Left kidney (tissue), 2 donors: ENCODE measurements around the gene ZFYVE1. TPM values are rescaled to one million over a fixed set of nuclear protein-coding genes. Genes with fewer than 3 reads are reported as not detected.
"Not testable (repeated sequence)": the region's sequence is repeated elsewhere in the genome, so short reads cannot be mapped to it uniquely, and the experiment has no call there.

Experiments
- DNase-seq: peaks from one replicate; pipeline ENCODE4 v3.0.0-alpha.2; 2013
- polyA plus RNA-seq: library from polyadenylated mRNA; unstranded; fragments of 120-200 nt; gene quantifications from one replicate; pipeline ENCODE4 v1.2.1, GENCODE V29; 2013; ENCODE audit not compliant: insufficient read length

ZFYVE1 gene
- polyA plus RNA-seq, 1 donor = 20.0 TPM

GRCh38 chr14:73008501-73008900, 18.4 kb downstream of the ZFYVE1 start:
- no peak for DNase-seq

GRCh38 chr14:73007835-73008234, 19.1 kb downstream of the ZFYVE1 start:
- no peak for DNase-seq

GRCh38 chr14:73004641-73005040, 22.3 kb downstream of the ZFYVE1 start:
- DNase-seq = not testable (repeated sequence)

DNA sequence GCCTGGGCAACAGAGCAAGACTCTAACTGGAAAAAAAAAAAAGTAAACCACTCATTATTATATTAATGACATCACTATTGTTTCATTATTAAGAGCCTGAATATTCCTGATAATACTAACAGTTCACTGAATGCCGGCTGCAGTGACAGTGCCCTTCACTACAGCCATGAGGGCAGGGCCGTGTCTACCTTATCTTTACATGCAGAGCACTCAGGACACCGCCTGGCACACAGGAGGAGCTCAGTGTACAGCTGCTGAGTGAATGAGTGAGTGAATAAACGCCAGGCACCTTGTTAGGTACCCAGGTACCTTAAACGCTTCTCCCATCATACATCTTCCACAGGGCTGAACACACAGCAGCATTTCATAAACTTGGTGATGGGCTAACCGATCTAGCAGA, 23.2 kb downstream of the ZFYVE1 start:
- DNase-seq = no peak

- DNase-seq = no peak
Observed at GRCh38 chr14:73000073-73000472, 26.8 kb downstream of the ZFYVE1 start.

DNA sequence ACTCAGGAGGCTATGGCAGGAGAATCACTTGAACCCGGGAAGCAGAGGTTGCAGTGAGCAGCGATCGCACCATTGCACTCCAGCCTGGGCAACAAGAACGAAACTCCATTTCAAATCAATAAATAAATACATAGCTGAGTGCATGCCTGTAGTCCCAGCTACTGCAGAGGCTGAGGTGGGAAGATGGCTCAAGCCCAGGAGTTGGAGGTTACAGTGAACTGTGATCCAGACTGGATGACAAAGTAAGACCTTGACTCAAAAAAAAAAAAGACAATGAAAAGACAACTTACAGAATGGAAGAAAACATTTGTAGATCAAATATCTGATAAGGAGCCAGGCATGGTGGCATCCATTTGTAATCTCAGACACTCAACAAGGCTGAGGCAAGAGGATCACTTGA, 27.6 kb downstream of the ZFYVE1 start:
- no peak for DNase-seq

DNA sequence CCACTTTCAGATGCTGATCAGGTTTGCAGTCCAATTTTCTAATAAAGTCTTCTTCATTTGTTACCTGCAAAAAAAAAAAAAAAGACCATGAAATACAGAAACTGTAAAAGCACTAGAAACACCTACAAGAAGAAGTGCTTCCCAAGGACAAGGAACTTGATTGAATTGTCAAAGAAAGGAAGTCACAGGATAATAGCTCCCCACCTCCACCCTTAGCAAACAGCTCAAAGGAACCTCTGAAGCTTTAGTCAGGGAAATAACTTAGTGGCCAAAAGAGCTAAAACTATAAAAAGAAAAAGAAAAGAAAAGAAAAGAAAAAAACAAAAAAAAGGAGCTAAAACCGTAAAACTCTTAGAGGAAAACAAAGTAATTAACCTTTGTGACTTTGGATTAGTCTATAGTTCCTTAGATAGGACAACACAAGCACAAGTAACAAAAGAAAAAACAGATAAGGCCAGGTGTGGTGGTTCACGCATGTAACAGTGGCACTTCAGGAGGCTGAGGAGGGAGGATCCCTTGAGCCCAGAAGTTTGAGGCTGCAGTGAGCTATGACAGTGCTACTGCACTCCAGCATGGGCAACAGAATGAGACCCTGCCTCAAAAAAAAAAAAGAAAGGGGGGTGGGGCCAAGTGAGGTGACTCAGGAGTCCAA, 28.5 kb downstream of the ZFYVE1 start:
- DNase-seq = no peak

DNA sequence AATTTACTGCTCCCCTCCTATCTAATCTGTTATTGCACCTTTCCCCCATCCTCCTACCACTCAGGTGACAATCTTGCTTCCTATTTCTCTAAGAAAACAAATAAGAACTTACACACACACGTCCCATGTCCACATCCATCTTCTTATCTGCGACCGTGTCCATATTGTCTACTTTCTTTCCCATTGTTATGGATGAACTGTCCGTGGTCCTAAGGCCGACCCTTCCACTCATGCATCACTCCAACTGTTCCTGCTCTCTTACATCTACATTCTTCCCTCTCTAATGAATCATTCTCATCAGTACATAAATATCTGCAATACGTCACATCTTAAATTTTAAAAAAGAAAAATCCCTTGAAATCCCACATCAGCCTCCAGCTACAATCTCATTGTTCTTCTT, 30.0 kb downstream of the ZFYVE1 start:
- DNase-seq = no peak

DNA sequence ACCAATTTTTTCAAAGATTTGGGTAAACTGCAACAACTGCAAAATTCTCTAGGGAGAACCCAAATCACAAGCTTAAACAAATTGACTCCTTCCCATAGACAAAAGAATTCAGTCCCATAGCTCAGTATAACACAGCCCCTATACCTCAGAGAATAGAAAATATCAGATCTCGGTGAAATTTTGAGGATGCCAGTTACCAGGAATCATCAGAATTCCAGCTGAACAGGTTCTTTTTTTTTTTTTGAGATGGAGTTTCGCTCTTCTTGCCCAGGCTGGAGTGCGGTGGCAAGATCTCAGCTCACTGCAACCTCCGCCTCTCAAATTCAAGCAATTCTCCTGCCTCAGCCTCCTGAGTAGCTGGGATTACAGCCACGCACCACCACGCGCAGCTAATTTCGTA, 36.7 kb downstream of the ZFYVE1 start:
- DNase-seq = no peak

GRCh38 chr14:72986857-72987256, 40.0 kb downstream of the ZFYVE1 start:
- no peak for DNase-seq

DNA sequence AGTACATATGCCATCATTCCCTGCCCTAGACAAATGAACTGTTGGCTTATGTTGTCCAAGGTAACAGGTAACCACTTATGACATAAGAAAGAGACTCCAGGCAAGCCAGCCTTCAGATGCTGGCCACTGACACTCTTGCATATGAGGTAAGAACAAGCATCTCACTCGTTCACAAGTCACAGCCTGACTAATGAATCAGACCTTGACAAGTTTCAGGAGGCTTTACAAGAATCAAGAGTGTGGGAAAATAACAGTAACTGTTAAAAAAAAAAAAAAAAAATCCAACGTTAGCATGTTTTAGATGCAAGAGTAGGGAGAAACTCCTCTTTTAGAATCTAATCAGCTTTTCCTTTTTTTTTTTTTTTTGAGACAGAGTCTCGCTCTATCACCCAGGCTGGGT, 40.7 kb downstream of the ZFYVE1 start:
- no peak for DNase-seq

DNA sequence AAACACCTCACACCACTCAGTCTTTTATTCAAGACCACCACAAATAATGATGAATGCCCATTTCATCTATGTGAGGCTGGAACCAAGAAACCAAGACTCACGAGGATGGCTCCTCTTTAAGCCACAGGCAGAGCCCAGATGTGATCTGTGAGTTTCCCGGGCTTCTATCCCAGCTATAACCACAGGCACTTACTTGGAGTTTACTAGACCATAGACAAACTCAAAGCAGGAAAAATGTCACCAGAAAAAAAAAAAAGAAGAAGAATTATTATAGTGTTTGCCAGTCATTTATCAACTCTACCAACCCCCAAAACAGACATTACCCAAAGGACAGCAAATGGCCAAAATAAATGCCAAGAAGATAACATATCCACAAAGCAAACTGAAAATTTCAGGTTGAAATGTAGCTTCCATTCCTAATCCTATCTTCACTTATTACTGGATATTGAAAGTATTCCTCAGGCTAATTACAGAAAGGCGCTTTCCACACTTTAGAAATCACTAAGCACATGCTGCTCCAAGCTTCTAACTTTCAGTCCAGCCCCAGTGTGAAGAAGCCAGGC, 44.7 kb downstream of the ZFYVE1 start:
- no peak for DNase-seq

- DNase-seq = no peak
Observed at GRCh38 chr14:72980863-72981262, 46.0 kb downstream of the ZFYVE1 start.

DNA sequence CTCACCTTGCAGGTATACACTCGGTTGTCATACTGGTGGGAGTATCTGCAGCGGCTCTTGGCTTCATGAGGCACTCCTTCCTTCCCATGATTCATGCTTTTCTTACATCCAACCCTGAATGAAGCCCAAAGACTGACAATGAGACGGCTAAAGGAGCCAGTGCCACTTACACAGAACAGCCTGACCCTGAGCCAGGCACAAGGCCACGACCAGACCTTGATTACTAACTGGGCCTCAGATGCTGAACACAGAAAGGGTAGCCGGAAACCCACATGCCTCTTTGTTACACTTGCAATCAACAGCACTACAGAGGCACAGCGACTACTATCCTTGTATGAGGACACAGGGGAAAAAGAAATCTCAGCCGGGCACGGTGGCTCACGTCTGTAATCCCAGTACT, 48.0 kb downstream of the ZFYVE1 start:
- DNase-seq = no peak

- DNase-seq = no peak
Observed at GRCh38 chr14:72975770-72976169, 51.1 kb downstream of the ZFYVE1 start.

DNA sequence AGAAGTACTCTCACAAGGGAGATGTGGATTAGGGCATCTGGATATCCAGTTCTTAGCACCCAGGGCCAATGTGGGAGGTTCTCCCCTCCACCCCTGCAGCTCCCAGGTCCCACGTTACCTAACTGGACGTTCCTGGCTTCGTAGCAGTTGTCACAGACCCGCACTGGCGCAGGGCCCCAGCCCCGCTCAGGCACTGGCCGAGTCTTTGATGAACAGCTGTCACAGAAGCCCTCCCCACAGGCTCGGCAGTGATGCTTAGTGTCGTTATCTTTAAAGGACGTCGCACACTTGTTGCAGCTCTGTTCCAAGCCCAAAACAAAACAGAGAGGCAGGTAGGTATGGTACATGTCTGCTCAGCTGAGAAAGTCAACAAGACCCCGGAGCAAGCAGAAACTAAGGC, 52.2 kb downstream of the ZFYVE1 start:
- no peak for DNase-seq

DNA sequence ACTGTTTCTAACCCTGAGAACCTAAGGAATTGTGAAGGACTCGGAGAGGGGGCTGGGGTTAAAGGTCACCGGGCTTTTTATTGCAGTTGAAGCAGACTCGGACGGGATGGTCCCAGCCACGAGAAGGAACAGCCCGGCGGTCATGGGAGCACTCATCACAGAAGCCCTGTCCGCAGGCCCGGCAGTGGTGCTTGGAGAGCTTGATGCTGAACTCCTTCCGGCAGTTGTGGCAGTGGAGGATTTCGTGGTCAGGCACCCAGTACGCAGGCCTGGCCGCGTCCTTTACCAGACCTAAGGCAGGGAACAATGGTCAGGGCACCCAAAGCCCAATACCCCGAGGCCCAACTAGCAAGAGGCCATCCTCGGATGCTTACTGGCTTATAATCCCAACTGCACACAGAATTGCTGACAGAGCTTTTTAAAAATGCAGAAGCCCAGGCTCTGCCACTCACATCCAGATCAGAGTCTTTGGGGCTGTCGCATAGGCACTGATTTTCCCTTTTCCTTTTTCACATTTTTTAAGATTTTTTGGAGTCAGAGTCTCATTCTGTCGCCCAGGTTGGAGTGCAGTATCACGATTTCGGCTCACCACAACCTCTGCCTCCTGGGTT, 56.0 kb downstream of the ZFYVE1 start:
- no peak for DNase-seq

DNA sequence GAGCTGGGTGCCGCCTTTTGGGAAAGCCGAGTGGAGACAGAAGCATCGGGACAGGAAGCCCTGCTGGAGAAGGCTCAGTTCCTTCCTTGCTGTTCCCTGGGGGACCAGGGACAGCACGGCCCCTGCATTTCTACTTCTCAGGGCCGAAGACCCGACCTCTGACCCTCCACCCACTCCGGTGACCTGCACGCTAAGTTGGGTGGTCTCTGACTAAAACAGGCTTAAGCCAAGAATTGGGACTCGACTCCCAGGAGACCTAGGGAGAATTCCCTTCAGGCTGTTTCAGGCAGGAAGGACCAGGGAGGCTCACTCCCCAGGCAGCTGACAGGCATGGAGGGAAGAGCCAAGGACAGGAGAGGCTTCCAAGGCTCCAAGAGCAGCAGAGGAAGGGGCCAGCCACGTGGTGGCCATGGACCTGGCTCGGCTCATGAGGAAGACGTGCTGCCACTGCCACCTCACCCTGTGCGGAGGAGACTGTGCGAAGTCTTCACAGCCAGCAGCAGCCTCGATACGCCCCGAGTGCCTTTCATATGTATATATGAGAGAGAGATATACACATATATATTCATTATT, 56.8 kb downstream of the ZFYVE1 start:
- no peak for DNase-seq

GRCh38 chr14:72968316-72968715, 58.6 kb downstream of the ZFYVE1 start:
- DNase-seq = no peak

DNA sequence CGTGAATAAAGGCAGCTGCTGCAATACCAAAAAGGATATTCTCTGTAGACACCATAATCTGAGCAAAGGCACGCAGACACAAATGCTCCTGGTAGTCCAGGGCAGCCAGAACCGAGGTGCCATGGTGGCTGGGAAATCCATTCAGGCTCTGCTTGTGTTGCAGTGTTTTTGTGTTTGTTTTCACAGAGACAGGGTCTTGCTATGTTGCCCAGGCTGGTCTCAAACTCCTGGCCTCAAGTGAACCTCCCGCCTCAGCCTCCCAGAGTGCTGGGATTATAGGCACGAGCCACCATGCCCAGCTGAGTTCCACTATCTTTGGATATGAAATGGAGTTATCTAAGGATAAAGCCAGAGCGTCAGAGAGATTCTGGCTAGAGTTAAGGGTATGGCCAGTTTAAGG, 60.9 kb downstream of the ZFYVE1 start:
- DNase-seq = no peak

DNA sequence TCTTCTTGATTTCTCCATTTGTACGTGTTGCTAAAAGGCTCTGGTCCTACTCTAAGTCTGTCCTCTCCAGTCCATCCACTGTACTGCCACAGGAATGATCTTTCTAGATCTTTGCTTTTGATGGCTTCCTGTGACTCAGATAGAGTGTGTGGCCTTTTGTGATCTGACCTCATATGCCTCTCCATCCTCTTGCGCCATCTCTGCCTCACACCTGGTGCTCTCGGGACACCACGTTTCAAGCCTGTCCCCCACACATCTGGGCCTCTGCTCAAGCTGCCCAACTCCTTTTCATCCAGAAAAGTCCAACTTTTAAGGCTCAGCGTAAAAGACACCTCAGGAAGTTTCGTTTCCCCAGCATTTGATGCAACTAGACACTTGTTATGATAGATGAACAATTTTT, 61.7 kb downstream of the ZFYVE1 start:
- DNase-seq = no peak

DNA sequence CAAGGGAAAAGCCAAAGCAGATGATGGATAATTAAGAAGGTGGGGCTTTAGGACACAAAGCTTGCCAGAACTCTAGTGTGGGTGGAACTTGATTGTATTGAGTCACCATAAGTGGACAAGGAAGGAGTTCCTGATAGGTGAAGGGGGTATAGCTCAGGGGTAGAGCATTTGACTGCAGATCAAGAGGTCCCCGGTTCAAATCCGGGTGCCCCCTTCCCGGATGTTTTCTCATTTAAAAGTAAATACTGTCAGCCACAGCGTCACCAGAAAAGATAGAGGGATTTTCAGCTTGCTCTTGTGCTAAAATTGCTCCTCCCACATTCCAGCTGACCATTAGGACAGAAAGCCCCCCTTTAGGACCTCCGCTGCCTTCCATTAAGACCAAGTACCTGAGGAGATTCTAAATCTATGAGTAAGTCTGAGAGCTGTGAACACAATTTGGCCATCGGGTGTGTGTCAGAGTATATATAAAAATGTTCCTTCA, 64.0 kb downstream of the ZFYVE1 start:
- no peak for DNase-seq

DNA sequence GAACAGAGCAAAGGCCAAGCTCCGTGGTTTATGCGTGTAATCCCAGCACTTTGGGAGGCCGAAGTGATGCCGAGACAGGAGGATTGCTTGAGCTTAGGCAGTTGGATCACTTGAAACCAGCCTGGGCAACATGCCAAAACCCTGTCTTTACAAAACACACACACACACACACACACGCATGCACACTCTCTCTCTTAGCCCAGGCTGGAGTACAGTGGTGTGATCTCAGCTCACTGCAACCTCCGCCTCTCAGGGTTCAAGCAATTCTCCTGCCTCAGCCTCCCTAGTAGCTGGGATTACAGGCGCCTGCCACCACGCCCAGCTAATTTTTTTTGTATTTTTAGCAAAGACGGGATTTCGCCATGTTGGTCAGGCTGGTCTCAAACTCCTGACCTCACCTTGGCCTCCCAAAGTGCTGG, 64.6 kb downstream of the ZFYVE1 start:
- DNase-seq = not testable (repeated sequence)
